HG02571 (cell line): ENCODE measurements around the gene LMAN2.
A peak's percentile ranks its signal among the peaks of the same experiment; 100 is the strongest.

Experiments
- ATAC-seq: cut with Tn5 transposase; IDR thresholded peaks from one replicate; pipeline ENCODE4 v1.9.1; 2021; ENCODE audit warnings: mild to moderate bottlenecking, moderate library complexity; ENCODE audit not compliant: unreplicated experiment

LMAN2 gene

GRCh38 chr5:177351392-177352329 lies at the start of gene LMAN2:
Gene LMAN2 (minus strand): TSS chr5:177351668. CDS start chr5:177351647, 21 bp downstream.
- ATAC-seq: peak; percentile 86

DNA sequence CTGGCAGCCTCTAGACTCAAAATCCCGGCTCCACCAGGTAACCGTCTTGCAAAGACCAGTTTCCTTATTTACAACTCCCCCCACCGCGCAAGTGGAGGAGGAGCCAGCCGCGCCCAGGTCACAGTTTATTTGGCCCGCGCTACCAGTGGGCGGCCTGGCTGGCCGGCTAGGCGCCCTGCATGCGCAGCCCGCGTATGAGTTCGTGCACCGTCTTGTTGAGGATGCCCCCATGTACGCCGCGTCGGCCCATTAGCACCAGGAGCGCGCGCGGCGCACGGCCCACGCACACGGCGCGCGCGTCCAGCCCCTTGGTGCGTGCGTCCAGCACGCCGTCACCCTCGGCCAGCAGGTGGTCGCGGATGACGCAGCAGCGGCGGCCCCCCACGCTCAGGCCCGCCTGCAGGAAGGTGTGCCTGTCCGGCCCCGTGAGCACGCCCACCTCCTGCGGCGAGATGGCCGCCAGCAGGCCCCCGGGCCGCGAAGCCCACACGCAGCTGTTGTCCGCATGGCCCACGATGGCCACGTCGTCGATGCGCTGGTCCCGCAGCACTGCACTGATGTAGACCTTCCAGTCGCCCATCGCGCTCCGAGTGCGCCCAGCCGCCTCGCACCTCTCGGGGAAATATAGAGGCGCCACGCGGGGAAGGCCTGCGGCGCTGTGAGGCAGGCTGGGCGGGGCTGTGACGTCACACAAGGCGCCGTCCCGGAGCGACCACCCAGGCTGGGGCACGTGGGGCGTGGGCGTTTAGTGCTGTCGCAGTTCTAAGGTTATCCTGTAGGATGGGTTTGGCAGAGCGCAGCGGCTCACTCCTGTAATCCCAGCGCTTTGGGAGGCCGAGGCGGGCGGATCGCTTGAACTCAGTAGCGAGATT lies 48.8 kb upstream of the LMAN2 start, which contains the start of gene PFN3:
Gene PFN3, minus strand, starts transcription at position 665 of the 872 bp plus-strand sequence. Its CDS starts 85 bp downstream, at position 580.
- ATAC-seq: no peak

DNA sequence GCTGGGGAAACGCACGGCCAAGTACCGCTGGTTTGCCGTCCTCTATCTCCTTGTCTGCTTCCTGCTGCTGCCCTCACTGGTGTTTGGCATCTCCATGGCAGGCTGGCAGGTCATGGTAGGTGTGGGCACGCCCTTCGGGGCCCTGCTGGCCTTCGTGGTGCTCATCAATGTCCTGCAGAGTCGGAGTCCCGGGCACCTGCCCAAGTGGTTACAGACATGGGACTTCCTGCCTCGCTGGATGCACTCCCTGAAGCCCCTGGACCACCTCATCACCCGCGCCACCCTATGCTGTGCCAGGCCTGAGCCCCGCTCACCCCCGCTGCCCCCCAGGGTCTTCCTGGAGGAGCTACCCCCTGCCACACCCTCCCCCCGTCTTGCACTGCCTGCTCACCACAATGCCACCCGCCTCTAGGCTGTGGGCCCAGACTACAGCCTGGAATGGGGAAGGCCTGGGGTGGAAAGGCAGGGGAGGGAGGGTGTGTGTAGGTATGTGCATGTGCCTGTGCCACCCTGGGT lies 46.5 kb upstream of the LMAN2 start:
- no peak for ATAC-seq

- ATAC-seq: no peak
Observed at GRCh38 chr5:177396807-177397206, 45.3 kb upstream of the LMAN2 start.

DNA sequence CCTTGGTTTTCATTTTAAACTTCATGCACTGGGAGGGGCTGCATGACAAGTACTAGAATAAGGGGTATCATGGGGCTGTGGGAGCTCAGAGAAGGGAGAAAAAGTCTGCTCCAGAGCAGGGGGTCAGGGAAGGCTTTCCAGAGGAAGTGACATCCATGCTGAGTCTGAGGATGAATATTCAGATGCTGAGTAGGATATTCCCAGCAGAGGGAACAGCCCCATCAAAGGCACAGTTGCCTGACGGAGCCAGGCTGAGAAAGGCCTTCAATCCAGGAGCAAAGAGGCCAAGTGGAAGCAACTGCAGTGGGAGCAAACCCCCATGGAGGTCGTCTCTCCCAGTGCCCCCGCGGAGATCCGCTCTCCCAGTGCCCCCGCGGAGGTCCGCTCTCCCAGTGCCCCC lies 44.6 kb upstream of the LMAN2 start:
- no peak for ATAC-seq

- ATAC-seq: no peak
Observed at GRCh38 chr5:177393990-177394389, 42.5 kb upstream of the LMAN2 start.

DNA sequence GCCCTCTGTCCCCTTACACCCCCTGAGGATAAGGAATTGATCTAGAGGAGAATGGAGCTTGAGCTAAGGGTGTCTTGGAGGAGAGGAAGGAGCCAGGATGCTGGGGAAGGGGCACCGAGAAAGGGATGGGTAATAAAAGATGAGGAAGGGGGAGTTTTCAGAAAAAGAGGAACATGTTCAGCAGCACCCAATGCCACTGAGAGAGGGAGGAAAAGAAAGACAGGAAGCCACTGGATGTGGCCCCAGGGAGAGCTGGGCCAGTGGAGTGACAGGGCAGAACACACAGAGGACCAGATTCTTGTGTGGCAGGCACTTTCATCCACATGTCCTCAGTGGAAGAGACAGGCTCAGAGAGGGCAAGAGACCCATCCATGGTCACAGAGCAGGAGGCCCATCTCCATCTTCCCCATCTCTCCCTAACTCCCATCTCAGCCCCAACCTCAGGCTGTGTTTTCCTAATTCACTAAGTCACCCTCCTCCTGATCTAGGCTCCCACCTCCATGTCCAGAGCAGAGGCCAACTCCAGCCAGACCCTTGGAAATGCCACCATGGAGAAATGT lies 41.8 kb upstream of the LMAN2 start:
- ATAC-seq: no peak

DNA sequence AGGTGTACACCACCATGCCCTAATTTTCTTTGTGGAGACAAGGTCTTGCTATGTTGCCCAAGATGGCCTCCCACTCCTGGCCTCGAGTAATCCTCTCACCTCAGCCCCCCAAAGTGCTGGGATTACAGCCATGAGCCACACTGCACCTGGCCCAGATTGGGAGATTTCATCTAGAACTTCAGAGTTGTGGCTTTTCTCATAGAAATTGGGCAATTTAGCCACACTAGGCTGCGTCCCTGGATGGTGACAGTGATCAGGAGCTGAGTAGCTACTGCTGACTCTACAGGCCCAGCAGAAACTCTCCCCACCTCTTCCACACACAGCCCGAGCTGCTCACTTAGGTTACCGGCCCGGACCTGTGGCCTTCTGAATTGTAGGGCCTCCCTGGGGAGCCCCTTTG lies 41.3 kb upstream of the LMAN2 start:
- ATAC-seq: no peak

GRCh38 chr5:177390363-177391300 lies 39.2 kb upstream of the LMAN2 start:
- ATAC-seq: no peak

GRCh38 chr5:177389241-177390169 lies 38.0 kb upstream of the LMAN2 start:
- ATAC-seq: peak; percentile 41

GRCh38 chr5:177388521-177389052 lies 37.1 kb upstream of the LMAN2 start:
- ATAC-seq: no peak

DNA sequence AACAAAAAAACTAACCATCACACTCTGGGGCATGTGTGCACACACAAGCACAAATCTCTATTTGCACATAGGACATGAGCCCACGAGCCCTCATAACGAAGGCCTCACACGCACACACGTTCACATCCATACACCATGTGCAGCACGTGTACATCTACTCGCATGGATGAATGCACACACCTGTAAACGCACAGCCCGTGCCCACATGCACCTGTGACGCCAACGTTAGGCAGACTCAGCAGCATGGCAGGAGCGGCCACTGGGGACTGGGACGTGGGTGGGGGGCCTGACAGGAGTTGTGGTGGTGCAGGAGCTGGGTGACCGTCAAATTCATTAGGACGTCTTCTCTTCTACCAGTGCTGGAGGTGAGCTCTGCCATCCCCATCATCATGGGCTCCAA lies 35.9 kb upstream of the LMAN2 start:
- ATAC-seq: no peak

- no peak for ATAC-seq
Observed at GRCh38 chr5:177386542-177386941, 35.1 kb upstream of the LMAN2 start.

DNA sequence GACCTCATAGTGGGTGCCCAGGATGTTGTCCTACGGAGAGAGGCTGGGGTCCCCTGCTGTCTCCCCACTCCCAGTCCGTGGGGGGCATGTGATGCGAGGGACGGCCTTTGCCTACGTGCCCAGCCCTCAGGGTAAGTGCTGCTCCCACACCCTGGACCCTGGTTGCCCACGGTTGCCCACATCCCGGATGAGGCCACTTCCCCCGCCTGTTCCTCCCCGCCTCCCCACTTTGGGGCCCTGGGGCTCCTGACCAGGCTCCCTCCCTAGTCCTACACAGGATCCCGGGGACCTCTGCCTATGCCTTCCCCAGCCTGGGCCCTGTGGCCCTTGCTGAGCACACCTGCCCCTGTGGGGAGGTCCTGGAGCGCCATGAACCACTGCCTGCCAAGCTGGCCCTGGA lies 34.3 kb upstream of the LMAN2 start:
- no peak for ATAC-seq

GRCh38 chr5:177384134-177384533 lies 32.7 kb upstream of the LMAN2 start, which contains the start of gene SLC34A1:
Gene SLC34A1 (plus strand): TSS chr5:177384434. CDS start chr5:177385742, 1,308 bp downstream.
- no peak for ATAC-seq

DNA sequence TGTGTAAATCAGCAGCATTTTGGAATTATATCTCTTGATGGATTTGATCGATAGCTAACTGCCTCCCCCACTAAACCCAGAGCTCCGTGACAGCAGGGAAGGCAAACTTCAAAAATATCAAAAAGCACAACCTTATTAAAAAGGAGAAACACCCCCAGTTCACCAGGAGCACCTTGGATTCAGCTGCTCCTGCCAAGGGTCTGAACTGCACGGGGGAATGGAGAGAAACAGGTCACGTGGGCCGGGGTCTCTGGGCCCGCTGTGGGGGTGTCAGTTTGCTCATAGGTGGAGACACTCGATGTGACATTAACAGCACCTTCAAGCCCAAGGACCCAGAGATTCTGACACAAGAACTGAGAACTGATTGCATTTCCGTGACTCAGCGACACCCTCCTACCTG lies 31.7 kb upstream of the LMAN2 start:
- ATAC-seq: no peak

DNA sequence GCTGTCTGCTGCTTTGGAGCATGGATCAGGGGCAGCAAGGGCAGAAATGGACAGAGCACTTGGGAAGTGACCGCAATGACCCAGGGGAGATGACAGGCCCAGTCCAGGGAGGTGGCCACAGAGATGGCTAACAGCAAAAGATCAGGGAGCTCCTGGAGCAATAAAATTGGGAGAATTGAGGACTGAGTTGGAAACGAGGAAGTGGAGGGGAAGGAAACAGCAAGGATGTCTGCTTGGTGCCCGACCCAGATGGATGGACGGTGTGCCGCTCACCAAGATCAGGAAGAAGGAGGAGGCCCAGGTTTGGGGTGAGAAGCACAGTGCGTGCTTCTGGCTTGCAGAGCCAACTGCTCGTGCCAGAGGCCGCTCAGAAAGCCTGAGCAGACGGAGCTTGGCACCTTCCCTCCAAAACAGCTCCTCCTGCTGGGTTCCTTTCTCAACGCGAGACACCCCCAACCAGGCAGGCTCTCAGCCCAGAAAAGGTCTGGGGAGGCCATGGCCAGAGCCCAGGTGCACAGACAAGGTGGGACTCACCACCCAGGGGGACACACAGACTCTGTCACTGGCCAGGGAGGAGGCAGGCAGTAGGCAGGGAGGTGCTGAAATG lies 31.1 kb upstream of the LMAN2 start:
- ATAC-seq: no peak

DNA sequence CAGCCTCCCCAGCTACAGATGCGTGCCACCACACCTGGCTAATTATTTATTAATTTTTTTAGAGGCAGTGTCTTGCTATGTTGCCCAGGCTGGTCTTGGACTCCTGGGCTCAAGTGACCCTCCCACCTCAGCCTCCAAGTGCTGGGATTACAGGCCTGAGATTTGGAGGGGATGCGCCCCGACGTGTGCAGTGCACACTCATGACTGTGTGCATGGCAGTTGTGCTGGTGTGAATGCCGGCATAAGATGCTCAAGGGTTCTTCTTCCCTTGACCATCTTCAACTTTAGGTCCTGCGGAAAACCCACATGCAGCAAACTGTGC lies 29.3 kb upstream of the LMAN2 start:
- ATAC-seq: no peak
